Measurements from ENCODE around the gene BIK.

GRCh38 chr22:43166132-43166930, 55.8 kb downstream of the BIK start:
- TF ChIP-seq CTCF (IDR thresholded peaks at IDR 0.05), result no peak
- no peak for TF ChIP-seq SIN3A (IDR thresholded peaks at IDR 0.05; ENCODE audit: borderline replicate concordance, low read depth, low read length)
- TF ChIP-seq TCF12 (IDR thresholded peaks at IDR 0.05), result no peak
- no peak for TF ChIP-seq RXRA (IDR thresholded peaks at IDR 0.05; ENCODE audit: borderline replicate concordance, low read depth)
- no peak for TF ChIP-seq YY1 (IDR thresholded peaks at IDR 0.05; ENCODE audit: low read depth)
- TF ChIP-seq, protein P1, sequence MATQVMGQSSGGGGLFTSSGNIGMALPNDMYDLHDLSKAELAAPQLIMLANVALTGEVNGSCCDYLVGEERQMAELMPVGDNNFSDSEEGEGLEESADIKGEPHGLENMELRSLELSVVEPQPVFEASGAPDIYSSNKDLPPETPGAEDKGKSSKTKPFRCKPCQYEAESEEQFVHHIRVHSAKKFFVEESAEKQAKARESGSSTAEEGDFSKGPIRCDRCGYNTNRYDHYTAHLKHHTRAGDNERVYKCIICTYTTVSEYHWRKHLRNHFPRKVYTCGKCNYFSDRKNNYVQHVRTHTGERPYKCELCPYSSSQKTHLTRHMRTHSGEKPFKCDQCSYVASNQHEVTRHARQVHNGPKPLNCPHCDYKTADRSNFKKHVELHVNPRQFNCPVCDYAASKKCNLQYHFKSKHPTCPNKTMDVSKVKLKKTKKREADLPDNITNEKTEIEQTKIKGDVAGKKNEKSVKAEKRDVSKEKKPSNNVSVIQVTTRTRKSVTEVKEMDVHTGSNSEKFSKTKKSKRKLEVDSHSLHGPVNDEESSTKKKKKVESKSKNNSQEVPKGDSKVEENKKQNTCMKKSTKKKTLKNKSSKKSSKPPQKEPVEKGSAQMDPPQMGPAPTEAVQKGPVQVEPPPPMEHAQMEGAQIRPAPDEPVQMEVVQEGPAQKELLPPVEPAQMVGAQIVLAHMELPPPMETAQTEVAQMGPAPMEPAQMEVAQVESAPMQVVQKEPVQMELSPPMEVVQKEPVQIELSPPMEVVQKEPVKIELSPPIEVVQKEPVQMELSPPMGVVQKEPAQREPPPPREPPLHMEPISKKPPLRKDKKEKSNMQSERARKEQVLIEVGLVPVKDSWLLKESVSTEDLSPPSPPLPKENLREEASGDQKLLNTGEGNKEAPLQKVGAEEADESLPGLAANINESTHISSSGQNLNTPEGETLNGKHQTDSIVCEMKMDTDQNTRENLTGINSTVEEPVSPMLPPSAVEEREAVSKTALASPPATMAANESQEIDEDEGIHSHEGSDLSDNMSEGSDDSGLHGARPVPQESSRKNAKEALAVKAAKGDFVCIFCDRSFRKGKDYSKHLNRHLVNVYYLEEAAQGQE (IDR thresholded peaks at IDR 0.05; ENCODE audit: low read depth, low read length), result no peak
- no peak for TF ChIP-seq FOXM1 (IDR thresholded peaks at IDR 0.05; ENCODE audit: low read depth)
